Right renal cortex interstitium (tissue), 3 donors: ENCODE measurements around the gene PCGF3. TPM values are rescaled to one million over a fixed set of nuclear protein-coding genes. Genes with fewer than 3 reads are reported as not detected.
"Not testable (repeated sequence)": the region's sequence is repeated elsewhere in the genome, so short reads cannot be mapped to it uniquely, and the experiment has no call there.

ENCODE experiments used
- DNase-seq, 3 donors: peaks; one replicate each; pipeline ENCODE4 v3.0.0-alpha.2; 2013; ENCODE audit warnings: low read depth in 3 of 3, low spot score in 2 of 3
- polyA plus RNA-seq, 3 donors: library from polyadenylated mRNA; unstranded; fragments of 120-200 nt; gene quantifications; one replicate each; pipeline ENCODE4 v1.2.1, GENCODE V29; 2013; ENCODE audit not compliant: insufficient read length in 3 of 3

Gene PCGF3
- polyA plus RNA-seq, 3 donors, result 53.7 to 67.6 (median 67.0) TPM

DNA sequence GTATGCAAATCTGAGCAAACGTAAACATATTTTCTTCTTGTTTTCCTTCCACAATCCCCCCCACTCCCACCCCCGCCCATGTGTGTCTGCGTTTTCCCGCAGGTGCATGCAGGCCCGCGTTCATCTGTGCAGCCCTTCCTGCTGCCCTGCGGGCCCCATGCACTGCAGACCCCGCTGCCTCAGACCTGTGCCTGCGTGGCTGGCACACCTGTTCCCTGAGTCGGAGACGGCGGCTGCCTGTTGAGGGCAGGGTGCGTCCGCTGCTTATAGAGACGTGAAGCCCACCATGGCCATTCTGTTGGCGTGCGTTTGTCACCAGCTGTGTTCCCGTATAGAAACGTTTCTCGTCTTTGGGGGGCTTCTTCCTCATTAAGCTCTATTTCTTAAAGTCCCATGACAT, 51.5 kb downstream of the PCGF3 start:
- no peak for DNase-seq

DNA sequence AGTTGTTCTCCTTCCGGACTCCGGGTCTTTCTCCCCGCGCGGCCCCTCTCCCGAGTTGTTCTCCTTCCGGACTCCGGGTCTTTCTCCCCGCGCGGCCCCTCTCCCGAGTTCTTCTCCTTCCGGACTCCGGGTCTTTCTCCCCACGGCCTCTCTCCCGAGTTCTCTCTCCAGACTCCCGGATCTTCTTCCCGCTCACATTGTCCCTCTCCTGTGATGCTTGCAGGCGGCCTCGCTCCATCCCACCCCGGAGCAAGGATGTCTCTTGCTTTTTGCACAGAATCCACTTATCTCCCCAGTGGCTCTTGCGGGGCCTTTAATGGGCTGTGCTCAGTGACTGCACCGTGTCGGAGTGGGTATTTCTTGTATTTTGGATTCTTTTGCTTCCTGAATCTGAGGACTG, 54.2 kb downstream of the PCGF3 start:
- not testable (repeated sequence) for DNase-seq

DNA sequence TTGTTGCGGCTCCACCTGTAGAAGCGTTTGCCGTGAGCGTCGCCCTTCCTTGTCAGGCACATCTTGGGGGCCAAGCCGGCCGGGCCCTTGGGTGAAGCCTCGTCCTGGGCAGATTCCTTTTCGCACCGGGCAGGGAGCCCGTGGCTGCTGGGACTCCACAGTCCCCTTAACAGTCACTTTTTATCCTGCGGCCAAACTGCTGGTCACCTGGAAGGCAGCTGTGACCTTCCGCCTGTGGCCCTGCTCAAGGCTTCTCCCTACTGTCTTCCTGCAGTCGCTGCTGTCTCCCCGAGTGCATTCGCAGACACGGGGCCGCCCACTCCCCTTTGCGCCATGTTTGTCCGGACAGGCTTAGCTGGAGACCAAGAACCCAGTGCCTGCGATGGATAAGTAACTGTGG, 55.0 kb downstream of the PCGF3 start:
- DNase-seq, result no peak

DNA sequence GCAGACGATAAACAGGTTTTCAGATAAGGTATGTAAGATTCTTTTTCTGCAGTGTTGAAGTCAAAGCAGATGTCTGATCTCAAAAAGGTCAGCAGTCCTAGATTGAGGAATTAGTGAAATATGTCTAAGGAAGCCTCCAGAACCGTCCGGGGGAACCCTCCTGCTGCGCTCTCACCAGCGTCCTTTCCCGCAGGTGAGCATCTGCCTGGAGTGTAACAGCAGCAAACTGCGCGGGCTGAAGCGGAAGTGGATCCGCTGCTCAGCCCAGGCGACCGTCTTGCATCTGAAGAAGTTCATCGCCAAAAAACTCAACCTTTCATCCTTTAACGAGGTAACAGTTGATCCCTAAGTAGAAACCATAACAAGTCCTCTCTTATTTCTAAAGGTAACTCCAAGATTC, 55.5 kb downstream of the PCGF3 start:
- no peak for DNase-seq

DNA sequence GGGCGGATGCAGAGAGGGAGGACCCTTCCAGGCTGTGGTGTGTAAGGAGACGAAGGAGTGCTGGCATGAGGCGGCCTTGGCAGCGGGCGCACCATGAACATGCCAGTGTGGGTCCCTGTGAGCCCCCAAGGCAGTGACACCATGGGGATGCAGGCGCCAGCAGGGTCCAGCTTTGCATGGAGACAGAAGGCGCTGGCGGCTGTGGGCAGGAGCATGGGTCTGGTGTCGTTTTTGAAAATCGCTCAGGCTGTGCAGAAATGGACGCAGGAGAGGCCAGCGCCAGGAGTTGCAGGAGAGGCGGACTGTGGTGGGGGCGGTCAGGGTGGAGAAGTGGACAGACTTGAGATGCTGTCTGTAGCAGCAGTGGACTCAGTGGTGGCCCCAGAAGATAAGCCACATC, 56.1 kb downstream of the PCGF3 start:
- no peak for DNase-seq

DNA sequence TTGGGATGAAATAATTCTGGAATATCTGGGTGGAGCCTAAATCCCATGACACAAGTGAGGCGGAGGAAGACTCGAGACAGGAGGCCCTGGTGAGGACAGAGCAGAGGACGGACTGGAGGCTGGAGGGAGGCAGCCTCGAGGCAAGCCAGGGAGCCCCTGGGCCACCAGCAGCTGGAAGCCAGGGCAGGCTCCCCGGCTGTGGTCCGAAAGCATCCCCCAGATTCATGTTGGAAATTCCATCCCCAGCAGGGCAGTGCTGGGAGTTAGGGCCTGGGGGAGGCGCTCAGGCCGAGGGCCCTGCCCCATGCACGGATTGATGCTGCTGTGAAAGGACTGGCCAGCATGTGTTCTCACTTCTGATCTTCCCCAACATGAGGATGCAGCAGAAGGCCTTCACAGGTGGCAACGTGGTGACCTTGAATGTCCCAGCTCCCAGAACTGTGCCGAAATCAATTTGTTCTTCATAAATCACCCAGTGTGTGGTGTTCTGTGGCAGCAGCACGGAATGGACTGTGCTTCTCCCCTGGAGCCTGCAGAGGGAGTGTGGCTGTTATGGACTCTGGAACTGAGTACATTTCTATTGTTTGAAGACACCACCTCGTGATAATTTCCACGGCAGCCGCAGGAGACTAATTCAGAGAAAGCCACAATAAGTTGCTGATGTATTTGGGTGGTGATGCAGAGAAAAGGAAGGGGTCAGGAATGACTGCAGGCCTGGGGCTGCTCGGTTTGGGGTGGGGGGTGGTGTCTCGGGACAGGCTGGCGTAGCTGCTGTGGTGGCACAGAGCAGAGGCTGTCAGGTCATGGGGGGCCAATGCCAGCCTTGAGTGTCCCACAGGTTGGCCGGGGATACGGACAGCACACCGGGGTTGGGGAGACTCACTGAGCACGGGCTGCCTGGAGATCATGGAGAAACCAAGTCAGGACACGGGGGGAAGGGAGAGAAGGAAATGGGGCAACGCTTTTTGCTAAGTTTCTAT, 56.9 kb downstream of the PCGF3 start:
- DNase-seq, result no peak

DNA sequence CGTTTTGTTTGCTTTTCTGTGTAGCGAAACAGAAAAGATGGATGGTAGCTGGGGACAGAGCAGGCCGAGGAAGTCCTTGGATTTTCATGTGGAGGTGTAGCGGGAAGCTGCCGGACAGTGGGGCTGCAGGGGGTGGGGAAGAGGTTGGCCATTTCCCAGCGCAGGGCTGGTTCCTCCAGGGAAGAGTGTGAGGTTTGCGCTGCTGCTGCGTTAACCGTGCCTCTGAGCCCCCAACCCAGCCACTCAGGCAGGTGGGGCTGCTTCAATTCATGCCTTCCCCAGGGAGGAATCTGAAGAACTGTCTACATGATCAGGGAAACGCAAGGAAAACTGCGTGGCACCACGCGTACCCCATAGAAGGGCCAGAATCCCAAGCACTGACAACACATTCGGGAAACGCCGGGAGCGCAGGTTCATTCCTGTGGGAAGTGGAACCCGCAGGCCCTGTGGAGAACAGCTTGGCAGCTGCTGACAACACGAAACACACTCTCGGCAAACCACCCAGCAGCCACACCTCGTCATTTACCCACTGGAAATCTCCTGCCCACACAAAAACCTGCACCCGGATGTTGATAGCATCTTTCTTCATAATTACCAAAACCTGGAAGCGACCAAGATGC, 57.7 kb downstream of the PCGF3 start:
- no peak for DNase-seq

DNA sequence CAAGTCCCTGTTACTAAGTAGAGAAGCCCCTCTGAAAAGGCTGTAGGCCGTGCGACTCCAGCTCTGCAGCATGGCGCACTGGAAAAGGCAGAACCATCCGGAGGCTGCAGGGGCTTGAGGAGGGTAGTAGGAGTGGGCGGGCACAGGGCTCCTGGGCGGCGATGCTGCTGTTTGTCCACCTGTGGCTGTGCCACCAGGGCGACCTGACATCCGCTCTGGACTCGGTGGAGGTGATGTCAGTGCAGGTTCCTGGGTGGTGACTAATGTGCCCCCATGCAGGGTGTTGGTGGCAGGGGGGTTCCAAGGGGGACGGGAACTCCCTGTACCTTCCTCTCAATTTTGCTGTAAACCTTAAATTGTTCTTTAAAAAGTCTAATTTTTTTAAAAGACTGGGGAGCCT, 58.3 kb downstream of the PCGF3 start:
- no peak for DNase-seq

DNA sequence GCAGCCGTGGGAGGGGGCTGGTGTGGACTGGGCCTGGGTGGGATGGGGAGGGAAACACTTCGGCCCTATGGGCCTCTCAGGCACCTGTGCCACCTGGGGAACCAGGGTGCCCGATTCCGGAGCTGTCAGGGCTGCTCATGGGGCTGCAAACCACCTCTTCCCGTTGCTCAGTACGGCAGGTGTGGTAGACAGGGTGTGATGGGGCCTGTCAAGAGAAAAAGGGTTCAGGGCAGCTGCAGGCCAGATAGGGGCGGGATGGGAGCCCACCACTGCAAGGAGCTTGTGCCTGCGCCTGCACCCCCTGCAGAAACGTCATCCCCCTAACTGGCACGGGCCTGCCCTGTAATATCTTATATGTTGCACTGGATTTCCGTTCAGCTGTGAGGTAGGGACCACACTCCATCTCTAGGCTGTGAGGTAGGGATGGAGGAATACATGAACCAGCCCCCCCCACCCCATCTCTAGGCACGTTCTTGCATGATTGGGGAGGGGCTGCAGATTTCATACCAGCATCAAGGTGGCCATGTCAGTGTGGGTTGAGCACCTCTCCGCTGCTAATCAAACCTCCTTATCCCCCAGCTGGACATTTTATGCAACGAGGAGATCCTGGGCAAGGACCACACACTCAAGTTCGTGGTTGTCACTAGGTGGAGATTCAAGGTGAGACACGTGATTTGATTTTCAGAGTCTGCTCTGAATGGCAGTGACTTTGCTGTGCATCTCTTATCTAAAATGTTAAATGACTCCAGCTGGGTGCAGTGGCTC, 59.0 kb downstream of the PCGF3 start:
- DNase-seq, result no peak

DNA sequence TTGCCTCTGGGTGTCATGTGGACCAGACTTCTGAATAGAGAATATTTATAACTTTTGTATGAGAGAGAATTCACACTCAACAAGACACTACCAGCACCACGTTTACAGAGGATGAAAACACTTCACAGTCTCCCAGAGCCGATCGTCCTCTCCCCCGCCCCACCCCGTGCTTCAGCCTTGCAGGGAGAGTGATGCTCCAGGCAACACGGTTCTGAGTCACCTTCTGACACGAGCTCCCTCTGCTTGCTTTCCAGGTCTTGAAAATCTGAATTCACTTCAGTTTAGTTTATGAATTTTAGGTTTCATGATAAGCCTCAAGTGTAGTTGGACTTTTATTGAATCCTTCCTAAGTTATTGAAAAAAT, 60.5 kb downstream of the PCGF3 start:
- DNase-seq, result no peak

DNA sequence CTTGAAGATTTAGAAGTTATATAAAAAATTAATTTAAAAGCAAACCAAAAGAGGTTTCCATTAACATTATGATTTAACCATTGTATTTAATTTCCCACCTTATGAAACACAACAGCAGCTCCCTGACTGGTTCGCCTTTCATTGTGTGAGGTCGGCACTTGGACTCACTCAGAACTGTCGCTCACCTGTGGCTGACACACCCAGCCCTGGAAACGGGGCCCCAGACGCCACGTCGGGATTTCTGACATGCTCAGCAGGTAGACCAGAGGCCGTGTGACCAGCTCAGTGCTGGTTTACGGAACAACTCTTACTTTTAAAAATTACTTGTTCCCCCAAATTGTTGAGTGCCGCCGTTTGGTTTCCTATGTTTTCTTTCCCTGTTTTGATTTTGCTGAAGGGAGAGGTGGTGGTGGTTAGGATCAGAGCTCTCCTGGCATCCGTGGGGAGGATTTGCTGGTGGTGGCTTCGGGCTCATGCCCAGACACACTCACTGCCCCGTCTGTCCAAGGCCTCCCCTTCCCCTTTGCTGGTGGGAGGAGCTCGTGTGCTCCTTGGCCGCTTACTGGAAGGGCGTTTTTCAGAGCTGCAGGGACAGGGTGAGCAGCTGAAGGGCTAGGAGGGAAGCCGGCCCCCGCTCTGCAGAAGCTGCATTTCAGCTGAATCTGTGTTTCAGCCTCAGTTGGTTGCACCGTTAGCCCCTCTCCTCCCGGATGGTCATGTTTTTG, 61.1 kb downstream of the PCGF3 start:
- no peak for DNase-seq

DNA sequence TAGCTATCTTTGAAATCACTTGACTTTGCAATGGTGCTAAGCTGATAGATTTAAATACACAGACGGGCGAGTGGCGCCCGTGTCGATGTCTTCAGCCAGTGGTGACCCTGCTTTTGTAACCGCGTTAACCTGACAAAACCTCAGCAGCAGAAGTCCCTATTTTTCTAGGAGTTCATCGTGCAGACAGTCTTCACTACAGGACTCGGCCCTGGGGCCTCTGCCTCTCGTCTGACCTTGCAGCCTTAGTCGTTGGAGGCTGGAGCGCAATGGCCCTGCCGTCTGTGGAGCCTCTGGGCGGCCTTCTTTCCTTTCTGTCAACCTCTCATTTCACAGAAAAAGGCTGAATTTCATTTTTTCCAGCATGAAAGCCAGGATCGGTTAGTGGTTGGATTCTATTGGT, 62.4 kb downstream of the PCGF3 start:
- no peak for DNase-seq

DNA sequence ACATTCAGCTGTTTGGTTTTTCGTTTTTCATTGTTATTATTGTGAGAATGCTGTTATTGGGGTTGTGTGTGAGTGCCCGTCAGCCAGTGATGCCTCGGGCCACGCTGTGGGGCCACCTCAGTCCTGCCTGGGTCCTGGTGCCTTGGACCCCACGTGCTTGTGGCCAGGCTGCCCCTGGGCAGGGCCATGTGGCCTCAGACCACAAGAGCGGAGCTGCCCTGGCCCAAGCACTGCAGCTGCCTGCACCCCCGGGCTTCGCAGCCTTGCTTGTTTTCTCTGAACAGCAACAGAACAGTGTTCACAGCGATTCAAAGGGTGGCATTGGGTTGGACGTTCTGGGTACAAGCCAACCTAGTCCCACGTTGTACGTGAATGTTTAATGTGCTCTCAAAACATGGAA, 63.4 kb downstream of the PCGF3 start:
- no peak for DNase-seq

DNA sequence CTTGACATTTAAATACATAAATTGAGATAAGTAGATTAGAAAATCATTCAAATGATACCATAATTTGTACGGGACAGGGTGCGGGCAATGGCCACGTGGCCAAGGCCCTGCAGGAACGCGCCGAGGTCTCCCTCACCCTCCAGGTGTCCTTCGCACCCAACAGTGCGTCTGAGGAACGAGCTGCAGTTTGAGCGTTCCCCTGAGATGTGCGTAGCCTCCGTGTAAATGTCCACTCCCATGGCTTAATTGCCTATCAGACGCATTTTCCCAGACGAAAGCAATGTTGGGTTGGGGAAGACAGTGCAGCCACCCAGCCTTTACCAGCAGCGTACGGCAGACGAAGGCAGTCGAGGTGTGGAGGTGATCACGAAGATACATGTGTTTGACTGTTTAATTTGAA, 63.9 kb downstream of the PCGF3 start:
- no peak for DNase-seq

DNA sequence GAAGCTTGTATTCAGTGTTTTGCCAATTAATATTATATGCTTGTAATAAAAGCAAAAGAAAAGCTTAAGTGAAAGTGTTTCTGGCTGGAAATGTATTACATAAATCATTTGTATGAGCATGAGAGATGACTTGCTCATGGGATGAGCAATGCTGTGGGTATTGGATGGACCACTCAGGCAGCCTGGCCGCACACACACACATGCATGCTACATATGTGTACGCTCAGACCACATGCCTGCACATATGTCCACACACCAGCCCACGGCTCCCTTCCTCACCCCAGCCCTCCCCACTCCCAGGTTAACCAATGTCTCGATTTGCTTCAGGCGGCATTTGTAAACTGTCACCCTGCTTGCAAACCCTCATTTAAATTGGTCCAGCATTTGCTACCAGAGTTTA, 64.4 kb downstream of the PCGF3 start:
- DNase-seq, result no peak

DNA sequence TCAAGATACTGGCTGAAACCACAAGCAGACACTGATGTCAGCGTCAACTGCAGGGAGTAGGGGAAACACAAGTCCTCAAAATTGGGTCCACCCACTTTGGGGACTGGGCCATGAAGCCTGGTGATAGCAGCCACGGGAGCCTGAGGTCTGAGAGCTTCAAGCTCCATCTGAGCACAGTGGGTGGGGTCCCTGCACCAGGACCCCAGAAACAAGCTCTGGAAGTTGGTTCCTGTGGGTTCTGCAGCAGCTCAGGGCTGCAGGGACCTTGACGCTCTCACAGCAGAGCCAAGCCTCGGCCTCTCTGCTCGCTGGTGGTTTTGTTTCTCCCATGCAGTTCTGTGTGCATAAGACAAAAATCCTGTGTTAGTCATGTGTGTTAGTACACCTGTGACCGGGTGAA, 65.8 kb downstream of the PCGF3 start:
- DNase-seq, result no peak

DNA sequence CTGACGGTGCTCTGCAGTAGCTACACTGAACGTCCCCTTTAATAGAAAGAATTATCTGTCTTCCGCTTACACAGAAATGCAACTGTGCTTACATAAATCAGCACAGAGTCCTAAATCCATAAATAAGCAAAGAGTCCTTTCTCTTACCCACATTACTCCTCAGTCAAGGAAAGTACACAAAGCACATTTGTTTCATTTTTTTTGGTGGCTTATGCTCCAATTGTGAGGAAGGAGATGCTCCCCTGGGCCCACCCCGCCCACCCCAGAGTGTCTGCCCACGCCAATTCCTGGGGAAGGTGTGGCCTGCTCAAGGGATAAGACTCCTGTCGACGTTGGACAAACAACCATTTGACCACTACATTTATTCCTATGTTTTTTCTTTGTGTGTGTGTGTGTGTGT, 66.5 kb downstream of the PCGF3 start:
- no peak for DNase-seq

DNA sequence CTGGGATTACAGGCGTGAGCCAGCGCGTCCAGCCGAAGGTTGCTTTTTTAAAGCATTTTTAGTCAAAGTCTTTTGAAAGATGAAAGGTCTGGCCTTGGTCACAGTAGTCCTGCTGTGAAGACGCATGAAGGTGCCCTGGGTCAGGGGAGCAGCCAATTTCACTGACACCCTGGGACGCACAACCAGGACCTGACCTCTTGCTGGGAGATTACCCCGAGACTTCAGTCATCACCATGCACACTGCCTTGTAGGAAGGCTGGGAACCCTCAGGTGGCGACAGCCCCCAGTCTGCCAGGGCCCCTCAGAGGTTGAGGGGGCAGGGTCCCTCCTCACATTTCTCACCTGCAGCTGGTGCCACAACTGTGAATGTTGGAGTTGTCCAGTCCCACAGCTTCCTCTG, 67.1 kb downstream of the PCGF3 start:
- no peak for DNase-seq

DNA sequence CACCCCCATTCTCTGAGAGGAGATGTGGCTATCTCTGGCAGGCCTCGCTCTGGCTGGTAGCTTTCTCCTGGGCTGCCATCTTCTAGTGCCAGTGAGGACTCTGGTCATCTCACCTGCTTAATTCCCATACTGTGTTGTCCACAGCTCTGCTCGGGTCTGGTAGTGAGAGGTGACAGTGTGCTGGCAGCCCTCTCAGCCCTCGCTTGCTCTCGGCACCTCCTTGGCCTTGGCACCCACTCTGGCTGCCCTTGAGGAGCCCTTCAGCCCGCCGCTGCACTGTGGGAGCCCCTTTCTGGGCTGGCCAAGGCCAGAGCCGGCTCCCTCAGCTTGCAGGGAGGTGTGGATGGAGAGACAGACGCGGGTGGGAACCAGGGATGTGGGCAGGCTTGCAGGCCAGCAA, 67.6 kb downstream of the PCGF3 start:
- no peak for DNase-seq

DNA sequence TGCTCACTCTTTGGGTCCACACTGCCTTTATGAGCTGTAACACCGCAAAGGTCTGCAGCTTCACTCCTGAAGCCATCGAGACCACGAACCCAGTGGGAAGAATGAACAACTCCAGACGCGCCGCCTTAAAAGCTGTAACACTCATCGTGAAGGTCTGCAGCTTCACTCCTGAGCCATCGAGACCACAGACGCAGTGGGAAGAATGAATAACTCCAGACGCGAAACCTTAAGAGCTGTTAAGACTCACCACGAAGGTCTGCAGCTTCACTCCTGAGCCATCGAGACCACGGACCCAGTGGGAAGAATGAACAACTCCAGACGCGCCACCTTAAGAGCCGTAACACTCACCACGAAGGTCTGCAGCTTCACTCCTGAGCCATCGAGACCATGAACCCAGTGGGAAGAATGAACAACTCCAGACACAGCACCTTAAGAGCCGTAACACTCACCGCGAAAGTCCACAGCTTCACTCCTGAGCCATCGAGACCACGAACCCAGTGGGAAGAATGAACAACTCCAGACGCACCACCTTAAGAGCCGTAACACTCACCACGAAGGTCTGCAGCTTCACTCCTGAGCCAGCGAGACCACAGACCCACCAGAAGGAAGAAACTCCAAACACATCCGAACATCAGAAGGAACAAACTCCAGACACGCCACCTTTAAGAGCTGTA, 68.9 kb downstream of the PCGF3 start:
- not testable (repeated sequence) for DNase-seq
